HUES64 (cell line): Measurements from ENCODE around the gene PHKG1.
"Not testable (repeated sequence)": the region's sequence is repeated elsewhere in the genome, so short reads cannot be mapped to it uniquely, and the experiment has no call there.

Experiments used
- H3K27ac ChIP-seq: 2 replicates; pipeline ENCODE4 v1.7.0; 2013; ENCODE audit warnings: low read depth, low read length, inconsistent platforms
- H3K27me3 ChIP-seq: 2 replicates; pipeline ENCODE4 v1.6.1; 2013; ENCODE audit warnings: mild to moderate bottlenecking, low read length; ENCODE audit not compliant: insufficient read depth
- H3K36me3 ChIP-seq: 2 replicates; pipeline ENCODE4 v1.6.1; 2013; ENCODE audit warnings: mild to moderate bottlenecking, low read length; ENCODE audit not compliant: insufficient read depth
- H3K4me1 ChIP-seq: 2 replicates; pipeline ENCODE4 v1.6.1; 2013; ENCODE audit warnings: mild to moderate bottlenecking, low read length, moderate library complexity; ENCODE audit not compliant: insufficient read depth
- H3K4me3 ChIP-seq: 2 replicates; pipeline ENCODE4 v1.5.1; 2013; ENCODE audit warnings: mild to moderate bottlenecking, low read length, moderate library complexity
- H3K9ac ChIP-seq: 2 replicates; pipeline ENCODE4 v1.6.1; 2013; ENCODE audit warnings: mild to moderate bottlenecking, low read depth, low read length
- H3K9me3 ChIP-seq: 2 replicates; pipeline ENCODE4 v1.6.1; 2013; ENCODE audit warnings: low read depth, low read length; ENCODE audit not compliant: insufficient read depth
- WGBS: fragments of 150-250, 120-280 bp; methylation state at CpG from one replicate; pipeline ENCODE4 v1.1.7; 2013; ENCODE audit warnings: missing lambda C conversion rate; 5-methylcytosine and 5-hydroxymethylcytosine counted together

Gene PHKG1

GRCh38 chr7:56081626-56082340 is 11.0 kb downstream of the PHKG1 start:
- no peaks in the 10 kb centered on the region for H3K27me3 ChIP-seq
- H3K4me3 ChIP-seq: no peak overlapping the region
- H3K36me3 ChIP-seq: peaks cover 31% of the 10 kb centered on the region
- no peak overlapping the region for H3K27ac ChIP-seq
- no peaks in the 10 kb centered on the region for H3K4me1 ChIP-seq
- 97% methylated on average over 29 of the region's 29 CpGs for WGBS
- no peaks in the 10 kb centered on the region for H3K9me3 ChIP-seq
- H3K9ac ChIP-seq: no peak overlapping the region

GRCh38 chr7:56080726-56081435 is 11.9 kb downstream of the PHKG1 start:
- H3K9me3 ChIP-seq, H3K4me3 ChIP-seq, H3K27me3 ChIP-seq, H3K27ac ChIP-seq, H3K9ac ChIP-seq, H3K4me1 ChIP-seq: not testable (repeated sequence)
- peaks cover 35% of the 10 kb centered on the region for H3K36me3 ChIP-seq
- WGBS: 95% methylated on average over 28 of the region's 28 CpGs

GRCh38 chr7:56079450-56080185 is 13.1 kb downstream of the PHKG1 start:
- 90% methylated on average over 11 of the region's 12 CpGs for WGBS
- no peaks in the 10 kb centered on the region for H3K27me3 ChIP-seq
- peaks cover 35% of the 10 kb centered on the region for H3K36me3 ChIP-seq
- H3K4me3 ChIP-seq: no peak overlapping the region
- no peaks in the 10 kb centered on the region for H3K9me3 ChIP-seq
- no peaks in the 10 kb centered on the region for H3K4me1 ChIP-seq
- no peak overlapping the region for H3K27ac ChIP-seq
- H3K9ac ChIP-seq: no peak overlapping the region

- Histone ChIP-seq H3K4me3 (no peak overlapping the region), H3K9ac (no peak overlapping the region), H3K27me3 (no peaks in the 10 kb centered on the region), H3K4me1 (no peaks in the 10 kb centered on the region), H3K9me3 (no peaks in the 10 kb centered on the region), H3K36me3 (peaks cover 35% of the 10 kb centered on the region), H3K27ac (no peak overlapping the region)
- 94% methylated on average over 16 of the region's 16 CpGs for WGBS
Measured at GRCh38 chr7:56078196-56078595, 14.6 kb downstream of the PHKG1 start.

GRCh38 chr7:56077681-56078080 is 15.1 kb downstream of the PHKG1 start:
- Histone ChIP-seq H3K4me3 (no peak overlapping the region), H3K9ac (no peak overlapping the region), H3K36me3 (peaks cover 40% of the 10 kb centered on the region), H3K27ac (no peak overlapping the region), H3K9me3 (no peaks in the 10 kb centered on the region), H3K4me1 (no peaks in the 10 kb centered on the region), H3K27me3 (no peaks in the 10 kb centered on the region)
- WGBS: 100% methylated on average over 1 of the region's 3 CpGs

- H3K4me3 ChIP-seq: no peak overlapping the region
- WGBS: 32% methylated on average over 18 of the region's 19 CpGs
- H3K36me3 ChIP-seq: peaks cover 50% of the 10 kb centered on the region
- H3K27ac ChIP-seq: peak overlapping the region; percentile 8; the same call in 1 of the 2 replicates
- no peaks in the 10 kb centered on the region for H3K4me1 ChIP-seq
- H3K27me3 ChIP-seq: no peaks in the 10 kb centered on the region
- H3K9ac ChIP-seq: no peak overlapping the region
- H3K9me3 ChIP-seq: no peaks in the 10 kb centered on the region
Measured at GRCh38 chr7:56074371-56074791, 18.4 kb downstream of the PHKG1 start.

GRCh38 chr7:56066376-56066775 is 26.4 kb downstream of the PHKG1 start:
- H3K36me3 ChIP-seq: peaks cover 63% of the 10 kb centered on the region
- H3K27me3 ChIP-seq, H3K4me3 ChIP-seq, H3K4me1 ChIP-seq, H3K9ac ChIP-seq, H3K27ac ChIP-seq, H3K9me3 ChIP-seq: not testable (repeated sequence)
- 97% methylated on average over 13 of the region's 13 CpGs for WGBS

- Histone ChIP-seq H3K9ac (peak within 1 kb of the TSS; percentile 80), H3K36me3 (peaks cover 65% of the 10 kb centered on the region), H3K4me3 (peak within 1 kb of the TSS; percentile 70), H3K27me3 (no peaks in the 10 kb centered on the region), H3K4me1 (0 out of 2 replicates have a peak, but pooled peaks cover 5% of the 10 kb centered on the region), H3K9me3 (no peaks in the 10 kb centered on the region), H3K27ac (peak within 1 kb of the TSS; percentile 89)
- 1% methylated on average over 49 of the region's 49 CpGs for WGBS
Measured at GRCh38 chr7:56063882-56064625, 28.7 kb downstream of the PHKG1 start, which contains the start of gene SUMF2. SUMF2 (plus strand) TSS chr7:56064286; CDS start chr7:56064312, 26 bp downstream.

GRCh38 chr7:56063500-56063881 is 29.3 kb downstream of the PHKG1 start:
- Histone ChIP-seq H3K9ac (no peak overlapping the region), H3K4me3 (peak overlapping the region; percentile 70), H3K9me3 (no peaks in the 10 kb centered on the region), H3K36me3 (peaks cover 65% of the 10 kb centered on the region), H3K4me1 (0 out of 2 replicates have a peak, but pooled peaks cover 5% of the 10 kb centered on the region), H3K27ac (peak overlapping the region; percentile 89), H3K27me3 (no peaks in the 10 kb centered on the region)
- 89% methylated on average over 7 of the region's 7 CpGs for WGBS

GRCh38 chr7:56062382-56062781 is 30.4 kb downstream of the PHKG1 start:
- Histone ChIP-seq H3K9me3 (no peaks in the 10 kb centered on the region), H3K9ac (no peak overlapping the region), H3K4me3 (no peak overlapping the region), H3K36me3 (peaks cover 73% of the 10 kb centered on the region), H3K27ac (no peak overlapping the region), H3K4me1 (0 out of 2 replicates have a peak, but pooled peaks cover 5% of the 10 kb centered on the region), H3K27me3 (no peaks in the 10 kb centered on the region)
- WGBS: 90% methylated on average over 2 of the region's 2 CpGs
